Measurements from ENCODE around the gene OR5W2. TPM values are rescaled to one million over a fixed set of nuclear protein-coding genes. Genes with fewer than 3 reads are reported as not detected.

The OR5W2 gene
- total and polyA plus RNA-seq, 10 of the 15 experiments (the other 5 are each of a cell fraction or from before 2014, with no cell fraction given) = not detected

GRCh38 chr11:55949330-55949729 lies 34.9 kb upstream of the OR5W2 start (continued):
- TF ChIP-seq ZBTB11 (CRISPR knock-in tag; IDR thresholded peaks at IDR 0.05) (no peak), MYB (IDR thresholded peaks at IDR 0.05; ENCODE audit: borderline replicate concordance, low read depth, low read length) (no peak), RUNX3 (IDR thresholded peaks at IDR 0.05; ENCODE audit: low read length) (no peak), CUX1 (IDR thresholded peaks at IDR 0.05; ENCODE audit: insufficient replicate concordance, low read depth, low read length) (no peak)

Measured in GM12878 (cell line).